B cell (primary cell): ENCODE measurements around the gene MID1. TPM values are rescaled to one million over a fixed set of nuclear protein-coding genes. Genes with fewer than 3 reads are reported as not detected.

ENCODE experiments used
- ATAC-seq: fragments of 200-7000 bp; cut with Tn5 transposase; one replicate; pipeline ENCODE4 v1.10.0; 2021; ENCODE audit warnings: low read depth, mild to moderate bottlenecking, moderate number of reproducible peaks, moderate library complexity
- CTCF ChIA-PET: fragments of 350-600 bp; sonication (Branson Sonifier 250); formaldehyde crosslinking; loops from one replicate; lab custom pipeline; 2021; ENCODE audit warnings: antibody characterized with exemption, inconsistent platforms; lab: Charles Lee
- POLR2A ChIA-PET: fragments of 350-600 bp; sonication (Branson Sonifier 250); formaldehyde crosslinking; loops from one replicate; lab custom pipeline; 2021; ENCODE audit warnings: antibody characterized with exemption; lab: Charles Lee
- DNase-seq: peaks from one replicate; pipeline ENCODE4 v3.0.0; 2013
- H2AFZ ChIP-seq: 2 replicates; pipeline ENCODE4 v1.6.1; 2012; ENCODE audit warnings: mild to moderate bottlenecking, low read depth, low read length; ENCODE audit not compliant: insufficient read depth, poor library complexity, severe bottlenecking
- H3K27ac ChIP-seq, 2 donors: 1 replicate in 1 of 2; 2 replicates in 1 of 2; pipeline ENCODE4 v1.5.1; 2012 to 2013; ENCODE audit warnings: low read length in 2 of 2, mild to moderate bottlenecking in 2 of 2, moderate library complexity in 1 of 2
- H3K27me3 ChIP-seq, 4 experiments: fragments of 200-600 bp in 1 of 4; sonication (generic) in 1 of 4; replicated peaks in 1 of 4; 1 replicate in 2 of 4; 2 replicates in 2 of 4; pipeline versions ENCODE4 v1.6.1 to v1.7.0; 2013 to 2016; ENCODE audit warnings: low read length in 3 of 4, mild to moderate bottlenecking in 2 of 4, mixed read lengths in 1 of 4, moderate library complexity in 1 of 4; ENCODE audit not compliant: insufficient read depth in 4 of 4, control insufficient read depth in 3 of 4; ENCODE audit errors: control extremely low read depth in 1 of 4
- H3K36me3 ChIP-seq, 2 experiments: replicated peaks in 1 of 2; 1 replicate in 1 of 2; 2 replicates in 1 of 2; pipeline versions ENCODE4 v1.6.1 to v1.7.1; 2013; ENCODE audit warnings: low read length in 1 of 2; ENCODE audit not compliant: insufficient read depth in 2 of 2, control insufficient read depth in 1 of 2; ENCODE audit errors: control extremely low read depth in 1 of 2, extremely low read depth in 1 of 2
- H3K4me1 ChIP-seq, 2 donors: fragments of 200-600 bp in 1 of 2; sonication (generic) in 1 of 2; 1 replicate in 1 of 2; 2 replicates in 1 of 2; pipeline versions ENCODE4 v1.5.1 to v1.6.1; 2013 to 2017; ENCODE audit warnings: low read length in 2 of 2; ENCODE audit not compliant: control insufficient read depth in 2 of 2, insufficient read depth in 2 of 2
- H3K4me2 ChIP-seq: replicated peaks from 2 replicates; pipeline ENCODE3; 2012; ENCODE audit warnings: mild to moderate bottlenecking, low read depth, low read length; ENCODE audit not compliant: poor library complexity, severe bottlenecking
- H3K4me3 ChIP-seq, 5 experiments: fragments of 200-600 bp in 1 of 5; sonication (generic) in 1 of 5; 1 replicate in 3 of 5; 2 replicates in 2 of 5; pipeline versions ENCODE4 v1.5.1 to v1.7.0; 2011 to 2016; ENCODE audit warnings: low read length in 4 of 5, mild to moderate bottlenecking in 4 of 5, low read depth in 2 of 5, control low read depth in 1 of 5, moderate library complexity in 1 of 5; ENCODE audit not compliant: insufficient read depth in 1 of 5; ENCODE audit errors: control extremely low read depth in 1 of 5, extremely low read depth in 1 of 5
- H3K79me2 ChIP-seq: fragments of 200-600 bp; sonication (generic); one replicate; pipeline ENCODE4 v1.6.0; 2016; ENCODE audit warnings: low read length; ENCODE audit not compliant: control insufficient read depth, insufficient read depth
- H3K9ac ChIP-seq: fragments of 200-600 bp; sonication (generic); 2 replicates; pipeline ENCODE4 v1.6.1; 2017; ENCODE audit warnings: mild to moderate bottlenecking, low read length, moderate library complexity
- H3K9me3 ChIP-seq, 3 donors: one replicate each; pipeline versions ENCODE4 v1.6.1 to v1.7.1; 2013; ENCODE audit warnings: low read length in 2 of 3; ENCODE audit not compliant: control insufficient read depth in 2 of 3, insufficient read depth in 1 of 3; ENCODE audit errors: control extremely low read depth in 1 of 3
- H4K20me1 ChIP-seq: 2 replicates; pipeline ENCODE4 v1.6.0; 2012; ENCODE audit warnings: mild to moderate bottlenecking, low read length; ENCODE audit not compliant: insufficient read depth, control insufficient read depth, poor library complexity, severe bottlenecking
- H3K27ac Mint-ChIP-seq: one replicate; pipeline ENCODE4 v1.8.0; 2021; ENCODE audit warnings: mixed read lengths
- H3K27me3 Mint-ChIP-seq: one replicate; pipeline ENCODE4 v1.8.0; 2021; ENCODE audit warnings: mixed read lengths
- H3K4me1 Mint-ChIP-seq: one replicate; pipeline ENCODE4 v1.8.0; 2021; ENCODE audit warnings: mixed read lengths
- H3K4me3 Mint-ChIP-seq: one replicate; pipeline ENCODE4 v1.8.0; 2021; ENCODE audit warnings: mixed read lengths
- H3K9me3 Mint-ChIP-seq: one replicate; pipeline ENCODE4 v1.8.0; 2022; ENCODE audit warnings: mixed read lengths; ENCODE audit not compliant: insufficient read depth
- EZH2 ChIP-seq: IDR thresholded peaks from 2 replicates; pipeline ENCODE4 v1.6.1; 2012; ENCODE audit warnings: borderline replicate concordance, low read depth, mild to moderate bottlenecking, moderate library complexity, low read length; ENCODE audit not compliant: insufficient read depth, poor library complexity, severe bottlenecking
- WGBS: methylation state at CpG from one replicate; pipeline ENCODE4 v1.1.5; 2013; ENCODE audit warnings: missing lambda C conversion rate; ENCODE audit not compliant: insufficient coverage; 5-methylcytosine and 5-hydroxymethylcytosine counted together
- intact Hi-C: fragments of 100-400 bp; cut with micrococcal nuclease; formaldehyde crosslinking; loops from one replicate; pipeline ENCODE4 v1.10.0; 2022
- polyA plus RNA-seq: library from polyadenylated mRNA; depleted of rRNA; stranded (reverse); fragments of >200 nt; gene quantifications from 2 replicates; pipeline ENCODE4 v1.2.3, GENCODE V29; 2012
- total RNA-seq, 2 donors: library from RNA; stranded (reverse); fragments of 120-200 nt in 1 of 2; gene quantifications; 1 replicate in 1 of 2; 2 replicates in 1 of 2; pipeline versions ENCODE4 v1.2.3 to v1.2.4, GENCODE V29; 2013 to 2022
- TF ChIP-seq, protein P1 (sequence below): fragments of 200-600 bp; IDR thresholded peaks from one replicate; pipeline ENCODE4 v1.8.0; 2022; ENCODE audit warnings: antibody characterized with exemption, mild to moderate bottlenecking

The MID1 gene
- total and polyA plus RNA-seq, 2 donors (not counting 1 experiment from before 2014, with no cell fraction given) = 0.15 to 0.44 TPM

DNA sequence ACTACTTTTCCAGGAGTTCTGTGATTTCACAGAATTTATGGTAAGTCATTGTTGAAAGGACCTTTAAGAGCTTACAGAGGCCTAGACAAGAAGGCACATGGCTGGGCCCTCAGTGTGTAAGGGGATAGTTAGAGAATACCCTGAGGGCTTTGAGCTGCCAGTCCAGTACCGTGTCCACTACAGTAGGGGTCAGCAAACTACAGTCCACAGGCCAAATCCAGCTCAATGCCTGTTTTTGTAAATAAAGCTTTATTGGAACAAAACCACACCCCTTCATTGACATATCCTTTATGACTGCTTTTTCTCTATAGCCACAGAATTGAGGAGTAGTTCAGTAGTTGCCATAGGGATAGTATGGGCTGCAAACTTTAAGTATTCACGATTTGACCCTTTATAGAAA is 176.2 kb downstream of the MID1 start:
- Histone ChIP-seq H4K20me1 (no peaks in the 10 kb centered on the region), H3K9ac (no peak overlapping the region), H3K9me3 (no peaks in the 10 kb centered on the region), H2AFZ (no peak overlapping the region), H3K79me2 (no peaks in the 10 kb centered on the region), H3K27ac (no peak overlapping the region), H3K4me3 (no peak overlapping the region), H3K4me1 (no peaks in the 10 kb centered on the region), H3K4me2 (no peak overlapping the region), H3K27me3 (no peaks in the 10 kb centered on the region), H3K36me3 (no peaks in the 10 kb centered on the region)
- ChIA-PET POLR2A (no interaction called here), CTCF (no interaction called here)
- DNase-seq (no peak), ATAC-seq (no peak)
- TF ChIP-seq, protein P1, sequence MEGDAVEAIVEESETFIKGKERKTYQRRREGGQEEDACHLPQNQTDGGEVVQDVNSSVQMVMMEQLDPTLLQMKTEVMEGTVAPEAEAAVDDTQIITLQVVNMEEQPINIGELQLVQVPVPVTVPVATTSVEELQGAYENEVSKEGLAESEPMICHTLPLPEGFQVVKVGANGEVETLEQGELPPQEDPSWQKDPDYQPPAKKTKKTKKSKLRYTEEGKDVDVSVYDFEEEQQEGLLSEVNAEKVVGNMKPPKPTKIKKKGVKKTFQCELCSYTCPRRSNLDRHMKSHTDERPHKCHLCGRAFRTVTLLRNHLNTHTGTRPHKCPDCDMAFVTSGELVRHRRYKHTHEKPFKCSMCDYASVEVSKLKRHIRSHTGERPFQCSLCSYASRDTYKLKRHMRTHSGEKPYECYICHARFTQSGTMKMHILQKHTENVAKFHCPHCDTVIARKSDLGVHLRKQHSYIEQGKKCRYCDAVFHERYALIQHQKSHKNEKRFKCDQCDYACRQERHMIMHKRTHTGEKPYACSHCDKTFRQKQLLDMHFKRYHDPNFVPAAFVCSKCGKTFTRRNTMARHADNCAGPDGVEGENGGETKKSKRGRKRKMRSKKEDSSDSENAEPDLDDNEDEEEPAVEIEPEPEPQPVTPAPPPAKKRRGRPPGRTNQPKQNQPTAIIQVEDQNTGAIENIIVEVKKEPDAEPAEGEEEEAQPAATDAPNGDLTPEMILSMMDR = no peak
- no peak for TF ChIP-seq EZH2
- peaks cover 4% of the 10 kb centered on the region for H3K27me3 Mint-ChIP-seq
- intact Hi-C loops = no loop called here
- no peak overlapping the region for H3K27ac Mint-ChIP-seq
- no CpG with 5 or more reads among the region's 2 CpGs for WGBS
- no peak overlapping the region for H3K4me3 Mint-ChIP-seq
- no peaks in the 10 kb centered on the region for H3K9me3 Mint-ChIP-seq
- H3K4me1 Mint-ChIP-seq = no peaks in the 10 kb centered on the region

DNA sequence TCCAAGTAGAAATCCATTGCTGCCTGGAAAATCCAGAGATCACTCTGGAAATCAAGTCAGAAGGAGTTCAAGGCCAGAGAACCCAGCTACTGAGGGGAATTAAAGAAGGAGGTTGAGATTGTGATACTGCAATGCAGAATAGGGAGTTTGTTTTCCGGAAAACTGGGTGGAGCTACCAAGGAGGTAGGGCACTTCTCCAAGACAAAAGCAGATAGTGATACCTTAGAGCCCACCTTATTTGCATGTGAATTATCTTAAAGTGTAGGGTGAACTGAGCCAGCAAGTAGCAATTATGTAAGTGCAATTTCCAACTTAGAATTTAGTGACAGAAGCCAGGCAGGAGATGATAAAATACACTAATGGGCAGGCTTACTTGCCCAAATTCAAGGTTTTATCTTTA is 178.9 kb downstream of the MID1 start:
- peaks cover 4% of the 10 kb centered on the region for H3K27me3 Mint-ChIP-seq
- ATAC-seq (no peak), DNase-seq (no peak)
- Histone ChIP-seq H3K36me3 (no peaks in the 10 kb centered on the region), H2AFZ (no peak overlapping the region), H3K27me3 (no peaks in the 10 kb centered on the region), H4K20me1 (no peaks in the 10 kb centered on the region), H3K4me1 (no peaks in the 10 kb centered on the region), H3K79me2 (no peaks in the 10 kb centered on the region), H3K9me3 (no peaks in the 10 kb centered on the region), H3K27ac (no peak overlapping the region), H3K9ac (no peak overlapping the region), H3K4me3 (no peak overlapping the region), H3K4me2 (no peak overlapping the region)
- intact Hi-C loops = no loop called here
- ChIA-PET CTCF (no interaction called here), POLR2A (no interaction called here)
- H3K27ac Mint-ChIP-seq = no peak overlapping the region
- H3K4me1 Mint-ChIP-seq = no peaks in the 10 kb centered on the region
- H3K4me3 Mint-ChIP-seq = no peak overlapping the region
- no peaks in the 10 kb centered on the region for H3K9me3 Mint-ChIP-seq
- WGBS = no CpG with 5 or more reads among the region's 1 CpG
- TF ChIP-seq EZH2 = no peak
- TF ChIP-seq, protein P1 = no peak
